ENCODE results near the gene KY.
A peak's percentile ranks its signal among the peaks of the same experiment; 100 is the strongest.
"Not testable (repeated sequence)": the region's sequence is repeated elsewhere in the genome, so short reads cannot be mapped to it uniquely, and the experiment has no call there.

Gene KY

GRCh38 chr3:134603956-134604355 lies 46.9 kb downstream of the KY start:
- no peak for DNase-seq (ENCODE audit: low read depth in 2 of 3, low spot score in 2 of 3)

- no peak for DNase-seq (ENCODE audit: low read depth in 2 of 3, low spot score in 2 of 3)
Measured at GRCh38 chr3:134603480-134603879, 47.3 kb downstream of the KY start.

- DNase-seq (ENCODE audit: low read depth in 2 of 3, low spot score in 2 of 3), result no peak
Measured at GRCh38 chr3:134602440-134602814, 48.4 kb downstream of the KY start.

DNA sequence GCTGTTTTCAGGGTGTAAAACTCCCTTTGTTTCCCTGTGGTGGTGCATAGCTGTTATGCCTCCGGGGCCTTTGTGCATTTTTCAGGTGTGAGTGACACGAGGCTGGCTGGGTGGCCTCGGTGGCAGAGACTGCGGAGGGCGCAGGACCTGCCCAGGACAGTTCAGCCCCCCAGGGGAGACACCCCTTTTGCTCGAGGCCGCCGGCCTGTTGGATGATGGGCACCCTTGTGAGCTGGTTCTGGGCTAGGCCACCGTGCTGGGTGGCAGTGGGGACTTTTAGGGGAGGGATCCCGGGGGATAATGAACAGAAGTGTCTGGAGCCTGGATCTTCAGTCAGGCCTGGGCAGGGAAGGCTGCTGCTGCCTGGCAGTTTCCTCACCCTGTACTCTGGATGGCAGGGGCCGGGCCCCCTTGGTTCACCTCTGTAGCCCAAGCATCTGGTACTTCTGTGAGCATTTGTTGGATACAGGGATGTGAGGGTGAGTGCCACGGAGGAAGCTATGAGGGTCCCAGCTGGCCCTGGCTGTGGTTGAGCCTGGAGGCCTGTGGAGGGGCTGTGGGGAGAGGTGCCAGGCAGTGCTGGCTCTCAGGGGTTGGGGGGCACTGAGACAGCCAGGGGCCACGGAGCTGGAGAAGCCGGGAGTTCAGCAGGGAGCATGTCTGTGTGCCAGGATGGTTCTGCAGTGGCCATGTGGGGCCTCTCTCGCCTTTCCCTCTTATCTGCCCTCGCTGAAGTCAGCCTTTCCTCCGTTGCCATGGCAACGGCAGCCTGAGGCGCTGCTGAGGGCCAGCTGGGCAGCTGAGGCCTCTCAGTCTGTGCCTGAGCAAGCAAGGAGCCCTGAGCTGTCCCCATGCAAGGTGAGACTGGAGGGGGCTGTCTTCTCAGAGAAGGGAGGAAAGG lies 49.0 kb downstream of the KY start:
- no peak for DNase-seq (ENCODE audit: low read depth in 2 of 3, low spot score in 2 of 3)

DNA sequence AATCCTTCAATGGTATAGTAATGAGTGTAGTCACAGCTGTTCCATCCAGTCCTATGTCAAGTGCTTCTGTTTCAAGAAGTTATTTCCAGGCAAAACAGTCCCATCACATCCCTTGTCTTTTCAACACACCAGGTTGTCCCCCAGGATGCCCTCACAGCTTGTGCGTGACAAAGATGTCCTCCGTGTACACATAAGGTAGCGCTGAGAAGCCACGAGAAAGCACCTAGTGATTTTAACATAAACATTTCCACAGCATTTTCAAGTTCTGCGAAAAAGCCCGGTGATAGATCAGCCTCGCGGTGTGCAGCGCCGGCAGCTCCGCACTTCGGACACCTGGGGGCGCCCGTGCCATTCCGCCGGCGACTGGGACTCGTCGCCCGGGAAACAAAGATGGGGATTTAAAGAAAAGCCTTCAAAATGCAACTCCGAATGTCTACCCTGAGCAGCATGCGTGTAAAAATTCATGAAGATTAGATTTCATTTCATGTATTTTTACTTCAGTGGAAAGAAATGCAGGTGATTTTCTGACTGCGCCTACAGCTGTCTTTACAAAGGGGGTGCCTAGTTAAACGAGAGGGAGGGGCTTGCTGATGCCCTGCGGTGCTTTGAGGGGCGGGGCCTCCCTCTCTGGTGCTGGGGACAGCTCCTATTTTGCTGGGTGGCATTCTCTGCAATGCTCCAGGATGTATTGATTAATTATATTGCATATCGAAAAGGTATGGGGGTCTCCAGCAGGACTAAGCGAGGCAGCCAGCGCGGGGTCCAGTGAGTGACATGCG lies 49.9 kb downstream of the KY start:
- peak; percentile 24 to 54 (median 47) for DNase-seq (ENCODE audit: low read depth in 2 of 3, low spot score in 2 of 3)

DNA sequence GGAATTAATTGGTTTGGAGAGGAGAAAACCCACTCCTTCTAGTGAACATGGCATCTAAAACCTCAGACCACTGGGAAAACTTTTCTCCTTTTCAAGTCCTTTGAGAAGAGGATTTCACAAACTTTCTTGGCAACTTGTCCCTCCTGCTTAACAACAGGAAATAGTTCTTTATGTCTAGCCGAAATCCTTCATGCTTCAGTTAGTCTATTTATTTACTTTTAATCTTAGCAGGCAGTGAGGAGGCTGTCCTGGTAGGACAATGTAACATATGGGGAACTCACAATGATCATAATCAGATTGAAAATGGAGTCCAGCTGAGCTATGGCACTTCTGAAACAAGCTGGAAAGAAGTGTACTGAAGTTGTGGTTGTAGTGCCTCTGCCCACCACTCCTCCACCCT lies 50.6 kb downstream of the KY start:
- DNase-seq (ENCODE audit: low read depth in 2 of 3, low spot score in 2 of 3), result no peak

GRCh38 chr3:134598763-134599545 lies 51.9 kb downstream of the KY start:
- DNase-seq (ENCODE audit: low read depth in 2 of 3, low spot score in 2 of 3), result no peak

DNA sequence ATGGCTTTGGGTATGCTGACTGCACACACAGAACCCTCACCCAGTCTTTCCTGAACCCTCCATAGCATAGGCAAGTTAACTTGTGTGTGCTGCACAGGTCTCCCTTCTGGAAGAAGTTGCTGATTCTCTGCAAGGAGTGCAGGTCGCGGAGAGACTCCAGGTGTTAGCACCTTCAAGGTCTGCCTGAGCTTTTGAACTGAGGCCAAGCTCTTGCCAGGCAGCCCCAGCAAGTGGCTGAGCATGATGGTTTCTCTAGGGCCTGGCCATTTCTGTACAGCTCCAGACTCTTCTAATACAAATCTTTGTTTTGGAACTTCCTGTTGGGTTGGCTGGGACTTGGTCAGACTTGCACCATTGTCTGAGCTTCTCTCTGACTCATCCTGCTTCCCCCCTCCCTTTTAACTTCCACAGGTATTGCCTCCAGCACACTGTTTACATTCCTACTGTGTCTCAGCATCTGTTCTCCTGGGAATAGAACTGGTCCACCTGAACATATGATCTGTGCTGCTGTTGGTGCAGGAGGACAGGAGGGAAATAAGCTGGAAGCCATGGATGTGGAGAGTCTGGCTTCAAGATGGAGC lies 53.3 kb downstream of the KY start:
- DNase-seq (ENCODE audit: low read depth in 2 of 3, low spot score in 2 of 3), result no peak

DNA sequence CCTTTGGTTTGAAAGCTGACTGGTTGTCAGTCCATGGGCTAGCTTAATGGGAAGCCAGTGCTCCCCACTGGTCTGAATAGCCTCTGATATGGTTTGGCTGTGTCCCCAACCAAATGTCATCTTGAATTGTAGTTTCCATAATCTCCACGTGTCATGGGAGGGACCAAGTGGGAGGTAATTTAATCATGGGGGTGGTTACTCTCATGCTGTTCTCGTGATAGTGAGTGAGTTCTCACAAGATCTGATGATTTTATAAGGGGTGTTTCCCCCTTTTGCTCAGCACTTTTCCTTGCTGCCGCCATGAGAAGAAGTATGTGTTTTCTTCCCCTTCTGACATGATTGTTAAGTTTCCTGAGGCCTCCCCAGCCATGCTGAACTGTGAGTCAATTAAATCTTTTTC lies 55.8 kb downstream of the KY start:
- not testable (repeated sequence) for DNase-seq (ENCODE audit: low read depth in 2 of 3, low spot score in 2 of 3)

DNA sequence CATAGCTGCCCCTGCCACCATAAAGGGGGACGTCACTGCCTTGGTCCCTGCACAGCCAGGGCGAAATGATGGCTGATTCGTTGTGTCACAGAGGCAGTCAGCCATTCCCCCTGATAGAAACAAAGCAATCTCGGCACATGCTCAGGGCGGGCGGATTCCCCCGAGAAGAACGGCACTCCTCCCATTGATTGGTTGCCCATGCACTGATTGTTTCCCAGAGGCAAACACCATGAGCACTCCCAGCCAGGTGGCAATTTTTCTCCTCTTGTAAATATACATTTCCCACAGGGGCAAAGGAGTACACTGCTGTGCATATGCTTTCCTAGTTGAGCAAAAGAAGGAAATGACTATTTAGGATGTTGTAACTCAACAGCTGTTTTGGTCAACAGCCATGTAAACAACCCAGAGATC lies 56.5 kb downstream of the KY start:
- no peak for DNase-seq (ENCODE audit: low read depth in 2 of 3, low spot score in 2 of 3)

DNA sequence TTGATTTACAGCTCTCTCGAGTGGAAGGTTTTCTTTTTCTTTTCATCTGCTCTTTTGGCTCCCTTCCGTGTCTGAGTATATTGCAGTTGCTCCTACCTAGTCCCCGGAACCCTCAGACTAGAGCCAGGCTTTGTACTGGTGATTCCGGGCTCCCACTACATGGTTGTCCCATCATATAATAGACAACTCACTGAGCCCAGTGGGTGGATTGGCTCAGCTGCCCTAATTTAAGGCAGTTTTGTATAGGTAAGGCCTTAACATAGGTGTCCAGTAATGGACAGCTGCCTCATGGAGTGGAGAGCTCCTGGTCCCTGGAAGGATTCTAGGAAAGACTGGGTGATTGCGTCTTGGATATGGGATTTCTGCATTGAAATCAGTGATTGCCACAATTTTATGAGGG lies 58.0 kb downstream of the KY start:
- no peak for DNase-seq (ENCODE audit: low read depth in 2 of 3, low spot score in 2 of 3)

GRCh38 chr3:134590766-134591165 lies 60.1 kb downstream of the KY start:
- DNase-seq (ENCODE audit: low read depth in 2 of 3, low spot score in 2 of 3), result no peak

GRCh38 chr3:134579141-134579665 lies 71.6 kb downstream of the KY start:
- no peak for DNase-seq (ENCODE audit: low read depth in 2 of 3, low spot score in 2 of 3)

- no peak for DNase-seq (ENCODE audit: low read depth in 2 of 3, low spot score in 2 of 3)
Measured at GRCh38 chr3:134576831-134577230, 74.0 kb downstream of the KY start.

- DNase-seq (ENCODE audit: low read depth in 2 of 3, low spot score in 2 of 3), result no peak
Measured at GRCh38 chr3:134576426-134576825, 74.4 kb downstream of the KY start.

GRCh38 chr3:134569899-134570298 lies 80.9 kb downstream of the KY start:
- not testable (repeated sequence) for DNase-seq (ENCODE audit: low read depth in 2 of 3, low spot score in 2 of 3)

DNA sequence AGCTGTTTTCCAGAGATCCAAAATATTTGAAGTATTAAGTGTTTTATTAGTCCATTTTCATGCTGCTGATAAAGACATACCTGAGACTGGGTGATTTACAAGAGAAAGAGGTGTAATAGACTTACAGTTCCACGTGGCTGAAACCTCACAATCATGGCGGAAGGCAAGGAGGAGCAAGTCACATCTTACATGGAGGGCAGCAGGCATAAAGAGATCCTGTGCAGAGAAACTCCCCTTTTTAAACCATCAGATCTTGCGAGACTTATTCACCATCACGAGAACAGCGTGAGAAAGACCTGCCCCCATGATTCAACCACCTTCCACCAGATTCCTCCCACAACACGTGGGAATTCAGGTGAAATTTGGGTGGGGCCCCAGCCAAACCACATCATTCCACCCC lies 82.0 kb downstream of the KY start:
- no peak for DNase-seq (ENCODE audit: low read depth in 2 of 3, low spot score in 2 of 3)

DNA sequence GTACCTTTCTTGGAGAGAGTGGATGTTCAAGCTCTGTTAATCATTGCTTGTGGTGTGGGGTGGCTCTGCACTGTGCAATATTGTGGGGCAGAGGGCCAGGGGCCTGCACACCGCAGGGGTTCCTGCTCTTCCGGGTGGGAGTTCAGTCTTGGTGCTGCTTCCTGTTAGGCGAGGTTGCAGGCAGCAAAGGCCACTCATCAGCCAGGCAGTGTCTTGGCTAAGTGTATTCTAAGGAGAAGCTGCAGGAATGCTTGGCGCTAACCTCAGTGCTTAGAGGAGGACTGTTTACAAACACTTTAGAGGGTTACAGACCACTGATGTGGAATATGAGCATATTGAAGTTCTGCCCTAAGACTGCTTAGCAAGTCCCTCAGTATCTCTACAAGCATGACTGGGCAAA lies 83.2 kb downstream of the KY start:
- no peak for DNase-seq (ENCODE audit: low read depth in 2 of 3, low spot score in 2 of 3)

- no peak for DNase-seq (ENCODE audit: low read depth in 2 of 3, low spot score in 2 of 3)
Measured at GRCh38 chr3:134564991-134565390, 85.8 kb downstream of the KY start.

DNA sequence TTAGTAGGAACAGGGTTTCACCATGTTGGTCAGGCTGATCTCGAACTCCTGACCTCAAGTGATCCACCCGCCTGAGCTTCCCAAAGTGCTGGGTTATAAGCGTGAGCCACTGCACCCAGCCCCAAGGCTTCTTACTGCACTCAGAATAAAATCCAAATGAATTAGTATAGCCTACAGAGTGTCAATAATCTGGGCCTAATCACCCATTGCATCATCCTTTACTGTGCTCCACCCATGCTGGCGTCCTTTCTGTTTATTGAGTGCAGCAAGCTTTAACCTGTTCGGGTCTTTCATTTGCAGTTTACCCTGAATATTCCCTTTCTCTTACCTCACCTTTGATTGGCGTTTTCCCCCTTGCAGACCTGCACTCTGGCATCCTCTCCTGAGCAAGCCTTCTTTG lies 87.2 kb downstream of the KY start:
- no peak for DNase-seq (ENCODE audit: low read depth in 2 of 3, low spot score in 2 of 3)

DNA sequence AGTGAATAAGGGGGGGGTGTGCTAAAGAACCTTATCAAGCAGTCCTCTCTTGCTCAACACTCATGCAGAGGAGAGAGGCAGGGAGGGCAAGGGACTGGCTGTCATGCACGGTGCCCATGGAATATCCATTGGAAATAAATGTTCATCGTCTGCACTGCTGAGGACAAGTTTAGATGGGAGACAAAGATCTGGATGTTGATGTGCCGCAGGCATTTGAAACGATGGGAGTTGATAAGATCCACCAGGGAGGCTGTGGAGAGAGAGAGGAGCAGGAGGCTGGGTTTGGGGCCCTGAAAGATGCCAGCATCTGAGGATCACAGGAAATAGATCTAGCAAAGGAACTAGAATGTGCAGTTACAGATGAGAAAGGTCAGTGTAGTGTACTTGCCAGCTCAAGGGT lies 88.8 kb downstream of the KY start:
- no peak for DNase-seq (ENCODE audit: low read depth in 2 of 3, low spot score in 2 of 3)
